Right atrium auricular region (tissue), 2 donors: Measurements from ENCODE around the gene CACNA2D3. TPM values are rescaled to one million over a fixed set of nuclear protein-coding genes. Genes with fewer than 3 reads are reported as not detected.

Experiments used
- DNase-seq: peaks from one replicate; pipeline ENCODE4 v3.0.0-alpha.2; 2019; ENCODE audit warnings: low spot score
- H3K27ac ChIP-seq, 2 donors: fragments of 200-600 bp; sonication (generic); 1 replicate in 1 of 2; 2 replicates in 1 of 2; pipeline ENCODE4 v1.5.1; 2016 to 2019
- H3K27me3 ChIP-seq, 2 donors: fragments of 200-600 bp; sonication (generic); one replicate each; pipeline versions ENCODE4 v1.5.1 to v1.6.0; 2017 to 2019
- H3K36me3 ChIP-seq: fragments of 200-600 bp; sonication (generic); one replicate; pipeline ENCODE4 v1.5.1; 2016
- H3K4me1 ChIP-seq, 2 donors: fragments of 200-600 bp; sonication (generic); one replicate each; pipeline versions ENCODE4 v1.5.1 to v1.6.0; 2017 to 2019
- H3K4me3 ChIP-seq, 2 donors: fragments of 200-600 bp; sonication (generic); 1 replicate in 1 of 2; 2 replicates in 1 of 2; pipeline ENCODE4 v1.5.1; 2017 to 2019; ENCODE audit warnings: mild to moderate bottlenecking in 1 of 2, moderate library complexity in 1 of 2
- H3K9me3 ChIP-seq, 2 donors: fragments of 200-600 bp; sonication (generic); one replicate each; pipeline ENCODE4 v1.5.1; 2019
- total RNA-seq, 2 donors: library from RNA; depleted of rRNA; stranded (reverse); fragments of >200 nt; gene quantifications; one replicate each; pipeline ENCODE4 v1.1.0, GENCODE V29; 2016
- TF ChIP-seq, protein P1 (sequence below), 2 donors: fragments of 200-600 bp; sonication (generic); IDR thresholded peaks; one replicate each; pipeline ENCODE4 v1.5.1; 2019; ENCODE audit warnings: antibody characterized with exemption in 2 of 2

The CACNA2D3 gene
- total RNA-seq, 2 donors from 2014 or later, result 10.9 to 17.2 TPM

GRCh38 chr3:54596087-54596486, 473.7 kb downstream of the CACNA2D3 start:
- TF ChIP-seq, protein P1, sequence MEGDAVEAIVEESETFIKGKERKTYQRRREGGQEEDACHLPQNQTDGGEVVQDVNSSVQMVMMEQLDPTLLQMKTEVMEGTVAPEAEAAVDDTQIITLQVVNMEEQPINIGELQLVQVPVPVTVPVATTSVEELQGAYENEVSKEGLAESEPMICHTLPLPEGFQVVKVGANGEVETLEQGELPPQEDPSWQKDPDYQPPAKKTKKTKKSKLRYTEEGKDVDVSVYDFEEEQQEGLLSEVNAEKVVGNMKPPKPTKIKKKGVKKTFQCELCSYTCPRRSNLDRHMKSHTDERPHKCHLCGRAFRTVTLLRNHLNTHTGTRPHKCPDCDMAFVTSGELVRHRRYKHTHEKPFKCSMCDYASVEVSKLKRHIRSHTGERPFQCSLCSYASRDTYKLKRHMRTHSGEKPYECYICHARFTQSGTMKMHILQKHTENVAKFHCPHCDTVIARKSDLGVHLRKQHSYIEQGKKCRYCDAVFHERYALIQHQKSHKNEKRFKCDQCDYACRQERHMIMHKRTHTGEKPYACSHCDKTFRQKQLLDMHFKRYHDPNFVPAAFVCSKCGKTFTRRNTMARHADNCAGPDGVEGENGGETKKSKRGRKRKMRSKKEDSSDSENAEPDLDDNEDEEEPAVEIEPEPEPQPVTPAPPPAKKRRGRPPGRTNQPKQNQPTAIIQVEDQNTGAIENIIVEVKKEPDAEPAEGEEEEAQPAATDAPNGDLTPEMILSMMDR (IDR thresholded peaks at IDR 0.05), result no peak

DNA sequence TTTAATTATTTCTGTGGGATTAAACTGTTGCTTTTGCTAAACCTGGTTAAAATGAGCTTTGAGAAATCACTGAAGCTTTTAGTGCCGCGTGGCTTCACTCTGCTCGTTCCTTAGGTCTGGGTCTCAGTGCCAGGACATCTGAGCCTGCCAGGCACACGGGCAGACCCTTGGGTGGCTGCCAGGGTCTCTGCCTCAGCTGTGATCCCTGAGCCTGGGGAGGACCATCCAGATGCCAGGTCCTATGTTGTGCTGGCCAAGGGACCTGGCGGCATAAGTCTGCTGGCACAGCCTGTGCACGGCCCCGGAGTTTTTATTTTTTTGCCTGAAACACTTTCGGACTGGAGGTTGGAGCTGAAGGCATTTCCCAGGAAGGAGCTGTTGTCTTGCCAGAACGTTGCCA, 477.4 kb downstream of the CACNA2D3 start:
- Histone ChIP-seq H3K9me3 (no peaks in the 10 kb centered on the region), H3K4me1 (peaks cover 0 to 14% of the 10 kb centered on the region in 2 donors), H3K27me3 (no peaks in the 10 kb centered on the region), H3K4me3 (peak overlapping the region in 1 of 2 donors; percentile 12), H3K36me3 (no peaks in the 10 kb centered on the region), H3K27ac (peak overlapping the region in 1 of 2 donors; percentile 23)
- TF ChIP-seq, protein P1 (IDR thresholded peaks at IDR 0.05), result no peak
- DNase-seq, result no peak

More at GRCh38 chr3:54596087-54596486, 473.7 kb downstream of the CACNA2D3 start:
- Histone ChIP-seq H3K9me3 (no peaks in the 10 kb centered on the region), H3K4me3 (no peak overlapping the region), H3K4me1 (peaks cover 0 to 14% of the 10 kb centered on the region in 2 donors), H3K36me3 (no peaks in the 10 kb centered on the region), H3K27me3 (no peaks in the 10 kb centered on the region), H3K27ac (no peak overlapping the region)
- no peak for DNase-seq

DNA sequence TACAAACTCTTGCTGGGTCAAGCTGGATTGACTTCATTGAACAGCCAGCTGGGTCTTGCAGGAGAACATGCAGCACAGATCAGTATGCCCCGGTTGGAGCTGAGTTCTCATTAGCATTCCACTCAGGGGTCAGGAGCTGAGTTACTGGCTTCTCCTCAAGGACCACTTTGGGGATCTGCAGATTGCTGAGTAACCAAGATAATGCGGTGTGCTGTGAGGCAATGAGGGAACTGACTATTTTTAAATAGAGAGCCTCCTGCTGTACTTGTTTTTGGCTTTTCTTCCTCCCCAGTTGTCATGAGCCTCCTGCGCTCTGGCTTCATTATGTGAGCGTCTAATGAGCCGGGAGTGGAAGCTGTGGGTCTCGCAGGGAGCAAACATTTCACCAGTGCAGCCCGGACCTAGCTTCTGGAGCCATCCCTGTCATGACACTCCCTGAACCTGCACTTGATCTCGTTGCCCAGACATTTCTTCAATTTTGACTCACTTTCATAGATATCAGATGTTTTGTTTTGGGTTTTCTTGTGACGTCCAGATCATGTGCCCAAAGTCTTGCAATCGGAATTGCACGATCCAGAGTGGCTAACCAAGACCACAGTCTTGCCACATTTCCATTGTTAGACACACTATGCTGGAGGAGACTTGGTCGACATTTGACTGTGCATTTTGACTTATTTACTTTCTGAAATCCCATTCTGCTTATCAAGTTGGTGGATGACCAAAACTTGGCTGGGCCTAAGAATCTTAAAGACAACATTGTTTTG, 478.3 kb downstream of the CACNA2D3 start:
- Histone ChIP-seq H3K36me3 (no peaks in the 10 kb centered on the region), H3K27me3 (no peaks in the 10 kb centered on the region), H3K27ac (peak overlapping the region in 1 of 2 donors; percentile 23), H3K4me3 (no peak overlapping the region), H3K9me3 (no peaks in the 10 kb centered on the region), H3K4me1 (peaks cover 0 to 14% of the 10 kb centered on the region in 2 donors)
- no peak for DNase-seq
- TF ChIP-seq, protein P1 (IDR thresholded peaks at IDR 0.05), result no peak

DNA sequence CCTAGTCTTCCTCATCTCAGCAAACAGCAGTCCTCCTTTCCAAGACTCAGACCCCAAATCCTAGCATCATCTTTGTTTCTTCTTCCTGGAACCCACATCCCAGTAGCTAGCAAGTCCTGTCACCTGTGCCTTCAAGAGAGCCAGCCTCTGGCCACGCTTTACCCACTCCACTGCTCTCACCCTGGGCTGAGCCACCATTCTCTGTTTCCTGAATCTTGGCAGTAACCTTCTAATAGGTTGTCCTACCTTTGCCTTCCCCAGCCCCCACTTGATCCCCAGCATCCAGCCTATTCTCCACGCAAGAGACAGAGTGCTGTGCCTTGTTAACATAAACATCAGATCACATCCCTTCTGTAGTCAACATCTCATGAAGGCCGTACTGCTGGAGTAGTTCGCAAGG, 482.1 kb downstream of the CACNA2D3 start:
- H3K27me3 ChIP-seq, result no peaks in the 10 kb centered on the region
- no peak for DNase-seq
- TF ChIP-seq, protein P1 (IDR thresholded peaks at IDR 0.05), result no peak
- H3K4me1 ChIP-seq, result peaks cover 0 to 13% of the 10 kb centered on the region in 2 donors
- no peaks in the 10 kb centered on the region for H3K36me3 ChIP-seq
- no peak overlapping the region for H3K27ac ChIP-seq
- no peaks in the 10 kb centered on the region for H3K9me3 ChIP-seq
- H3K4me3 ChIP-seq, result no peak overlapping the region

GRCh38 chr3:54608041-54608440, 485.7 kb downstream of the CACNA2D3 start:
- H3K36me3 ChIP-seq, result no peaks in the 10 kb centered on the region
- no peak overlapping the region for H3K4me3 ChIP-seq
- no peaks in the 10 kb centered on the region for H3K4me1 ChIP-seq
- H3K27me3 ChIP-seq, result no peaks in the 10 kb centered on the region
- TF ChIP-seq, protein P1 (IDR thresholded peaks at IDR 0.05), result no peak
- no peaks in the 10 kb centered on the region for H3K9me3 ChIP-seq
- no peak overlapping the region for H3K27ac ChIP-seq
- DNase-seq, result no peak
